ENCODE data around the gene KERA.

- TF ChIP-seq CTCF (IDR thresholded peaks at IDR 0.05) (no peak), POLR2A (IDR thresholded peaks at IDR 0.05) (no peak)
These were observed 34.3 kb upstream of the KERA start for GRCh38 chr12:91091916-91092715.
